Erythroblast (primary cell): Measurements from ENCODE around the gene MPHOSPH9.

Source experiments
- DNase-seq, 2 experiments: peaks; one replicate each; lab custom pipeline; 2025; lab: John Stamatoyannopoulos, UW
- GATA1 ChIP-seq: IDR thresholded peaks from 2 replicates; pipeline ENCODE4 v1.6.1; 2011; ENCODE audit warnings: low read depth, mild to moderate bottlenecking, control low read depth, low read length, moderate library complexity
- POLR2A ChIP-seq: IDR thresholded peaks from 2 replicates; pipeline ENCODE4 v1.6.1; 2011; ENCODE audit warnings: mild to moderate bottlenecking, low read length

MPHOSPH9 gene

GRCh38 chr12:123150744-123151456 lies 82.0 kb downstream of the MPHOSPH9 start, which contains the start of gene PITPNM2:
PITPNM2 (minus strand) TSS chr12:123151090; CDS start chr12:123034590, 116,500 bp downstream.
- TF ChIP-seq POLR2A (no peak), GATA1 (no peak)
- peak; percentile 71 to 83 for DNase-seq

- DNase-seq = peak; percentile 46 to 58
- TF ChIP-seq GATA1 = no peak
Measured at GRCh38 chr12:123150275-123150743, 82.6 kb downstream of the MPHOSPH9 start.

- TF ChIP-seq GATA1 (no peak), POLR2A (no peak)
- DNase-seq = peak; percentile 47 to 74
Measured at GRCh38 chr12:123149501-123150274, 83.3 kb downstream of the MPHOSPH9 start.

GRCh38 chr12:123149088-123149487 lies 83.9 kb downstream of the MPHOSPH9 start:
- no peak for DNase-seq
- TF ChIP-seq GATA1 (no peak), POLR2A (no peak)

DNA sequence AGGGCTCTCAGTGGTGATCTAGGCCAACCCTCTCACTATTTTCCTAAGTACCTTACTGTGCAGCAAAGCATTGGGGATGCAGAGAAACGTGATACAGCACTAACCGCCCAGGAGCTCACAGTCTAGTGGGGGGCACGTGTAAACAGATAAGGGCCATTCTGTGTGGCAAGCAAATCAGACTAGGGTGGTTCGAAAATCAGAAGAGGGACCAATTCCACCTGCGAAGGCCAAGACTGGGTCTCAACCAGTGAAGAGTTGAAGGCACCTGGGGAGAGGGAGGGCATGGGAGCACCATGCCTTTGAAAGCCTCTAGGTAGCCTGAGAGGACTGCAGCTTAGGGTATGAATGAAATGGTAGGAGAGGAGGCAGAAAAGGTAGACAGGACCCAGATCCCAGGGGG lies 84.3 kb downstream of the MPHOSPH9 start:
- DNase-seq = no peak
- TF ChIP-seq GATA1 (no peak), POLR2A (no peak)

GRCh38 chr12:123148223-123148622 lies 84.7 kb downstream of the MPHOSPH9 start:
- DNase-seq = peak in 1 of 2 experiments; percentile 44
- TF ChIP-seq GATA1 (no peak), POLR2A (no peak)

DNA sequence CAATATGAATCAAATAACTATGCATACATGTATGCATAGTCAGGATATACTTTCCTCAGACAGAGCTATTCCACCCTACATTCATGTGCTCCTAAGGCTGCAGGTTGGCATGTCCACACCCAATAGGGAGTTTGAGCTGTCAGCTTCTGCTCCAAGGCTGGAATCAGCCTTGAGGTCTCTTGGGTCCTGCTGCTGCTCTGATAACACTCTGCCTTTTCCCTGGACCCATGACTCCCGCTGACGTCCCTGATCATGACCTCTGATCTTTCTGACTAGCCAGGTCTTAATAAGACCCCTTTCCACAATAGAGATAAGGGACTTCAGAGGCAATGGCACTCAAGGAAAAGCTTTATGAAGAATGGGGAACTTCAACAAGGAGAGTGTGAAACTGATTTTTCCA lies 87.7 kb downstream of the MPHOSPH9 start:
- TF ChIP-seq GATA1 = no peak
- no peak for TF ChIP-seq POLR2A
- no peak for DNase-seq

GRCh38 chr12:123143736-123144461 lies 89.0 kb downstream of the MPHOSPH9 start:
- TF ChIP-seq GATA1 (no peak), POLR2A (no peak)
- no peak for DNase-seq

GRCh38 chr12:123142921-123143735 lies 89.8 kb downstream of the MPHOSPH9 start:
- no peak for TF ChIP-seq GATA1
- no peak for TF ChIP-seq POLR2A
- DNase-seq = no peak

GRCh38 chr12:123142518-123142840 lies 90.5 kb downstream of the MPHOSPH9 start:
- no peak for TF ChIP-seq POLR2A
- TF ChIP-seq GATA1 = no peak
- DNase-seq = no peak

- no peak for DNase-seq
- TF ChIP-seq POLR2A (no peak), GATA1 (no peak)
Measured at GRCh38 chr12:123141615-123142517, 91.1 kb downstream of the MPHOSPH9 start.

- DNase-seq = no peak
- TF ChIP-seq POLR2A (no peak), GATA1 (no peak)
Measured at GRCh38 chr12:123140676-123141614, 92.0 kb downstream of the MPHOSPH9 start.
